ENCODE results near the gene IER5. TPM values are rescaled to one million over a fixed set of nuclear protein-coding genes. Genes with fewer than 3 reads are reported as not detected.

Gene IER5
- total and polyA plus RNA-seq, 4 donors, result 18.6 to 34.5 (median 26.2) TPM

GRCh38 chr1:181136738-181137122 lies 48.2 kb downstream of the IER5 start:
- no peak for TF ChIP-seq CTCF (IDR thresholded peaks at IDR 0.05; ENCODE audit: control extremely low read depth, extremely low read depth)
- DNase-seq (no peak), ATAC-seq (ENCODE audit: insufficient read depth, low FRiP score) (no peak)
- H3K27me3 ChIP-seq (ENCODE audit: control insufficient read depth in 3 of 3, insufficient read depth in 3 of 3, low read length in 2 of 3), result no peaks in the 10 kb centered on the region
- H3K4me1 ChIP-seq (ENCODE audit: control insufficient read depth in 5 of 5, insufficient read depth in 5 of 5, low read length in 5 of 5), result peaks cover 0 to 17% (median 11%) of the 10 kb centered on the region in 5 donors
- no peaks in the 10 kb centered on the region for H3K9me3 ChIP-seq (ENCODE audit: control insufficient read depth in 4 of 4, insufficient read depth in 3 of 4, low read length in 3 of 4)
- H3K9ac ChIP-seq (ENCODE audit: insufficient read depth in 1 of 2, low read length in 2 of 2), result no peak overlapping the region
- no peak overlapping the region for H3K4me3 ChIP-seq
- peak overlapping the region in 1 of 2 donors; percentile 43 for H3K27ac ChIP-seq (ENCODE audit: low read depth in 1 of 2, low read length in 1 of 2)
- 92% methylated on average over 8 of the region's 8 CpGs for WGBS, 2 donors
- no peaks in the 10 kb centered on the region for H3K36me3 ChIP-seq (ENCODE audit: control insufficient read depth in 4 of 4, insufficient read depth in 4 of 4, low read length in 4 of 4)

GRCh38 chr1:181137217-181137743 lies 48.8 kb downstream of the IER5 start:
- DNase-seq, result no peak
- Histone ChIP-seq H3K4me3 (no peak overlapping the region), H3K27me3 (ENCODE audit: control insufficient read depth in 3 of 3, insufficient read depth in 3 of 3, low read length in 2 of 3) (no peaks in the 10 kb centered on the region)

GRCh38 chr1:181139631-181140061 lies 51.1 kb downstream of the IER5 start:
- H3K4me1 ChIP-seq (ENCODE audit: control insufficient read depth in 5 of 5, insufficient read depth in 5 of 5, low read length in 5 of 5), result peaks cover 7 to 19% (median 11%) of the 10 kb centered on the region in 5 donors
- ATAC-seq (ENCODE audit: insufficient read depth, low FRiP score), result no peak

More at GRCh38 chr1:181137217-181137743, 48.8 kb downstream of the IER5 start:
- Histone ChIP-seq H3K27ac (ENCODE audit: low read depth in 1 of 2, low read length in 1 of 2) (no peak overlapping the region), H3K9ac (ENCODE audit: insufficient read depth in 1 of 2, low read length in 2 of 2) (no peak overlapping the region), H3K9me3 (ENCODE audit: control insufficient read depth in 4 of 4, insufficient read depth in 3 of 4, low read length in 3 of 4) (no peaks in the 10 kb centered on the region), H3K36me3 (ENCODE audit: control insufficient read depth in 4 of 4, insufficient read depth in 4 of 4, low read length in 4 of 4) (no peaks in the 10 kb centered on the region), H3K4me1 (ENCODE audit: control insufficient read depth in 5 of 5, insufficient read depth in 5 of 5, low read length in 5 of 5) (peaks cover 0 to 21% (median 14%) of the 10 kb centered on the region in 5 donors)
- ATAC-seq (ENCODE audit: insufficient read depth, low FRiP score), result no peak
- 94 to 98% methylated on average over 12 of the region's 12 CpGs for WGBS, 2 donors
- TF ChIP-seq CTCF (IDR thresholded peaks at IDR 0.05; ENCODE audit: control extremely low read depth, extremely low read depth), result no peak

More at GRCh38 chr1:181139631-181140061, 51.1 kb downstream of the IER5 start:
- Histone ChIP-seq H3K9me3 (ENCODE audit: control insufficient read depth in 4 of 4, insufficient read depth in 3 of 4, low read length in 3 of 4) (no peaks in the 10 kb centered on the region), H3K36me3 (ENCODE audit: control insufficient read depth in 4 of 4, insufficient read depth in 4 of 4, low read length in 4 of 4) (no peaks in the 10 kb centered on the region), H3K27me3 (ENCODE audit: control insufficient read depth in 3 of 3, insufficient read depth in 3 of 3, low read length in 2 of 3) (no peaks in the 10 kb centered on the region), H3K4me3 (no peak overlapping the region), H3K9ac (ENCODE audit: insufficient read depth in 1 of 2, low read length in 2 of 2) (no peak overlapping the region), H3K27ac (ENCODE audit: low read depth in 1 of 2, low read length in 1 of 2) (no peak overlapping the region)
- no peak for DNase-seq
- 44 to 56% methylated on average over 5 of the region's 5 CpGs for WGBS, 2 donors
- TF ChIP-seq CTCF (IDR thresholded peaks at IDR 0.05; ENCODE audit: control extremely low read depth, extremely low read depth), result no peak
